BJ (cell line): Measurements from ENCODE around the gene SLC16A1. TPM values are rescaled to one million over a fixed set of nuclear protein-coding genes. Genes with fewer than 3 reads are reported as not detected.

Experiments used
- CTCF ChIA-PET: fragments of 350-600 bp; formaldehyde crosslinking; extraction: SDS; loops from one replicate; lab custom pipeline; 2021; ENCODE audit warnings: antibody characterized with exemption, inconsistent platforms; lab: Yijun Ruan, JAX
- POLR2A ChIA-PET: fragments of 300-600 bp; sonication (Branson Sonifier 250); formaldehyde crosslinking; extraction: SDS; loops from one replicate; lab custom pipeline; 2021; ENCODE audit warnings: antibody characterized with exemption; lab: Charles Lee
- DNase-seq: peaks from one replicate; pipeline ENCODE4 v3.0.0-alpha.2; 2011; ENCODE audit warnings: low read depth
- H3K27me3 ChIP-seq: 2 replicates; pipeline ENCODE4 v1.6.0; 2011; ENCODE audit warnings: low read length; ENCODE audit not compliant: control insufficient read depth, insufficient read depth
- H3K36me3 ChIP-seq: 2 replicates; pipeline ENCODE4 v1.5.1; 2011; ENCODE audit warnings: low read length; ENCODE audit not compliant: control insufficient read depth, insufficient read depth
- H3K4me3 ChIP-seq: 2 replicates; pipeline ENCODE4 v1.5.1; 2011; ENCODE audit warnings: low read depth, mild to moderate bottlenecking, control low read depth, low read length
- CTCF ChIP-seq: IDR thresholded peaks from 2 replicates; pipeline ENCODE4 v1.5.1; 2011; ENCODE audit warnings: low read depth, mild to moderate bottlenecking, control low read depth, inconsistent platforms, low read length, moderate library complexity; ENCODE audit not compliant: insufficient read depth
- polyA plus RNA-seq: library from polyadenylated mRNA; depleted of rRNA; stranded (reverse); fragments of >200 nt; gene quantifications from 2 replicates; pipeline ENCODE4 v1.2.3, GENCODE V29; 2011

SLC16A1 gene
- polyA plus RNA-seq, 1 experiment: 57.6 TPM

GRCh38 chr1:112911506-112912220 is 44.3 kb downstream of the SLC16A1 start:
- ChIA-PET POLR2A (no interaction called here), CTCF (no interaction called here)
- Histone ChIP-seq H3K36me3 (peaks cover 3% of the 10 kb centered on the region), H3K27me3 (no peaks in the 10 kb centered on the region), H3K4me3 (no peak overlapping the region)
- TF ChIP-seq CTCF: no peak
- DNase-seq: no peak

GRCh38 chr1:112909847-112910246 is 46.1 kb downstream of the SLC16A1 start:
- no peak for DNase-seq
- no peak for TF ChIP-seq CTCF
- Histone ChIP-seq H3K27me3 (no peaks in the 10 kb centered on the region), H3K4me3 (no peak overlapping the region), H3K36me3 (peaks cover 3% of the 10 kb centered on the region)
- POLR2A ChIA-PET: no interaction called here
- CTCF ChIA-PET: no interaction called here

- ChIA-PET POLR2A (no interaction called here), CTCF (no interaction called here)
- no peak for TF ChIP-seq CTCF
- Histone ChIP-seq H3K27me3 (no peaks in the 10 kb centered on the region), H3K4me3 (no peak overlapping the region), H3K36me3 (no peaks in the 10 kb centered on the region)
- no peak for DNase-seq
Observed at GRCh38 chr1:112906150-112906698, 49.8 kb downstream of the SLC16A1 start.

GRCh38 chr1:112905395-112906149 is 50.4 kb downstream of the SLC16A1 start:
- Histone ChIP-seq H3K36me3 (no peaks in the 10 kb centered on the region), H3K4me3 (no peak overlapping the region), H3K27me3 (no peaks in the 10 kb centered on the region)
- no peak for DNase-seq
- CTCF ChIA-PET: no interaction called here
- POLR2A ChIA-PET: interaction anchor here (0.6 kb wide), 1 partner anchor 1766 kb away, joined by 3 read pairs; the partner anchor contains the start of genes CEPT1 and DRAM2
- no peak for TF ChIP-seq CTCF

GRCh38 chr1:112904831-112905261 is 51.1 kb downstream of the SLC16A1 start:
- DNase-seq: no peak
- Histone ChIP-seq H3K4me3 (no peak overlapping the region), H3K27me3 (no peaks in the 10 kb centered on the region), H3K36me3 (no peaks in the 10 kb centered on the region)
- POLR2A ChIA-PET: interaction anchor here (0.6 kb wide), 1 partner anchor 1765 kb away, joined by 3 read pairs; the partner anchor contains the start of genes CEPT1 and DRAM2
- CTCF ChIA-PET: interaction anchor here (0.6 to 1.6 kb wide), 2 partner anchors 12 to 1378 kb away, joined by 3 to 5 read pairs; no protein-coding TSS in a partner anchor
- TF ChIP-seq CTCF: no peak
